Endothelial cell of umbilical vein (primary cell): ENCODE data around the gene SLC30A10. TPM values are rescaled to one million over a fixed set of nuclear protein-coding genes. Genes with fewer than 3 reads are reported as not detected.
"Not testable (repeated sequence)": the region's sequence is repeated elsewhere in the genome, so short reads cannot be mapped to it uniquely, and the experiment has no call there.

ENCODE experiments used
- BruUV-seq: library from RNA; stranded (reverse); fragments of 400-500 nt; replicated peaks from 2 replicates; lab custom pipeline; 2021; lab: Mats Ljungman, UMichigan
- CTCF ChIA-PET: fragments of 300-600, 350-600 bp; sonication (Branson Sonifier 250); formaldehyde crosslinking; loops from one replicate; lab custom pipeline; 2021; ENCODE audit warnings: antibody characterized with exemption, inconsistent platforms; lab: Charles Lee
- POLR2A ChIA-PET: fragments of 300-600, 350-600 bp; sonication (Branson Sonifier 250); formaldehyde crosslinking; loops from one replicate; lab custom pipeline; 2021; ENCODE audit warnings: antibody characterized with exemption, inconsistent platforms; lab: Charles Lee
- DNase-seq: peaks from one replicate; pipeline ENCODE4 v3.0.0-alpha.2; 2011; ENCODE audit warnings: low read depth, low spot score
- FAIRE-seq: peaks from 2 replicates; lab custom pipeline; 2011; peaks lifted over from hg19 to GRCh38; lab: Jason Lieb, UNC
- H2AFZ ChIP-seq: 2 replicates; pipeline ENCODE4 v1.6.0; 2012; ENCODE audit warnings: low read depth, low read length, control low read depth, inconsistent platforms
- H3K27ac ChIP-seq: 2 replicates; pipeline ENCODE4 v1.5.1; 2011; ENCODE audit warnings: low read depth, mild to moderate bottlenecking, control low read depth, low read length, moderate library complexity; ENCODE audit not compliant: insufficient read depth
- H3K27me3 ChIP-seq, 2 experiments: 2 replicates each; pipeline versions ENCODE4 v1.6.0 to v1.6.1; 2011; ENCODE audit warnings: low read length in 2 of 2, mixed read lengths in 1 of 2; ENCODE audit not compliant: control insufficient read depth in 2 of 2, insufficient read depth in 2 of 2
- H3K36me3 ChIP-seq, 2 experiments: 2 replicates in 1 of 2; 3 replicates in 1 of 2; pipeline ENCODE4 v1.5.1; 2011; ENCODE audit warnings: low read length in 2 of 2, mild to moderate bottlenecking in 1 of 2, moderate library complexity in 1 of 2; ENCODE audit not compliant: control insufficient read depth in 2 of 2, insufficient read depth in 2 of 2; ENCODE audit errors: extremely low read depth in 1 of 2
- H3K4me1 ChIP-seq: 3 replicates; pipeline ENCODE4 v1.5.1; 2011; ENCODE audit warnings: mild to moderate bottlenecking, low read length; ENCODE audit not compliant: control insufficient read depth, insufficient read depth; ENCODE audit errors: extremely low read depth
- H3K4me2 ChIP-seq: 2 replicates; pipeline ENCODE4 v1.6.1; 2011; ENCODE audit warnings: low read length, control low read depth, mixed read lengths; ENCODE audit not compliant: insufficient read depth
- H3K4me3 ChIP-seq, 3 experiments: fragments of 200-600 bp in 1 of 3; sonication (generic), shearing (Covaris generic) in 1 of 3; replicated peaks in 1 of 3; 2 replicates each; pipeline ENCODE4 v1.5.1; 2011 to 2016; ENCODE audit warnings: control low read depth in 3 of 3, low read length in 3 of 3, mild to moderate bottlenecking in 2 of 3, inconsistent platforms in 1 of 3, low read depth in 1 of 3, moderate library complexity in 1 of 3; ENCODE audit not compliant: insufficient read depth in 1 of 3
- H3K79me2 ChIP-seq: 2 replicates; pipeline ENCODE4 v1.6.0; 2012; ENCODE audit warnings: low read length, inconsistent platforms; ENCODE audit not compliant: control insufficient read depth, insufficient read depth
- H3K9ac ChIP-seq: replicated peaks from 2 replicates; pipeline ENCODE3; 2011; ENCODE audit warnings: low read length, control low read depth; ENCODE audit not compliant: insufficient read depth; ENCODE audit errors: extremely low read depth
- H3K9me1 ChIP-seq: replicated peaks from 3 replicates; pipeline ENCODE4 v1.6.0; 2011; ENCODE audit warnings: mild to moderate bottlenecking, low read length; ENCODE audit not compliant: control insufficient read depth, insufficient read depth; ENCODE audit errors: extremely low read depth
- H3K9me3 ChIP-seq: replicated peaks from 2 replicates; pipeline ENCODE4 v1.5.1; 2012; ENCODE audit warnings: low read length, inconsistent platforms; ENCODE audit not compliant: control insufficient read depth, insufficient read depth
- H4K20me1 ChIP-seq: replicated peaks from 2 replicates; pipeline ENCODE3; 2011; ENCODE audit warnings: mild to moderate bottlenecking, low read length; ENCODE audit not compliant: control insufficient read depth, insufficient read depth; ENCODE audit errors: extremely low read depth
- EZH2 ChIP-seq: IDR thresholded peaks from 2 replicates; pipeline ENCODE4 v1.6.1; 2012; ENCODE audit warnings: borderline replicate concordance, low read depth, mild to moderate bottlenecking, moderate library complexity, low read length, inconsistent platforms; ENCODE audit not compliant: severe bottlenecking
- FOS ChIP-seq: IDR thresholded peaks from 2 replicates; pipeline ENCODE4 v1.6.1; 2011; ENCODE audit warnings: mild to moderate bottlenecking, low read length, moderate library complexity, borderline replicate concordance; ENCODE audit not compliant: insufficient read depth
- GATA2 ChIP-seq: IDR thresholded peaks from 2 replicates; pipeline ENCODE4 v1.7.0; 2011; ENCODE audit warnings: low read depth, mild to moderate bottlenecking, moderate library complexity, mixed read lengths, low read length; ENCODE audit not compliant: insufficient read length, insufficient read depth
- JUN ChIP-seq: IDR thresholded peaks from 2 replicates; pipeline ENCODE4 v1.6.1; 2011; ENCODE audit warnings: borderline replicate concordance, low read depth; ENCODE audit not compliant: insufficient read length, insufficient read depth
- MYC ChIP-seq: IDR thresholded peaks from one replicate; pipeline ENCODE4 v1.6.1; 2011; ENCODE audit warnings: mild to moderate bottlenecking, low read depth, low read length
- POLR2A ChIP-seq: IDR thresholded peaks from 2 replicates; pipeline ENCODE4 v1.6.1; 2012; ENCODE audit warnings: low read depth, mild to moderate bottlenecking, control low read depth, low read length
- POLR2AphosphoS5 ChIP-seq: IDR thresholded peaks from 2 replicates; pipeline ENCODE4 v1.6.1; 2012; ENCODE audit warnings: low read depth, mild to moderate bottlenecking, control low read depth, low read length, moderate library complexity; ENCODE audit not compliant: insufficient read depth
- dilution Hi-C: fragments of 300-500 bp; cut with MboI; formaldehyde crosslinking; loops from one replicate; pipeline ENCODE4 v1.15.0; 2019; ENCODE audit warnings: low sequenced_read_pairs; ENCODE audit not compliant: extremely low pct_ligation_motif_present
- intact Hi-C: fragments of 100-400 bp; cut with micrococcal nuclease; formaldehyde crosslinking; loops from one replicate; pipeline ENCODE4 v1.10.0; 2022
- polyA plus RNA-seq, 4 experiments: library from polyadenylated mRNA; depleted of rRNA in 3 of 4; stranded (reverse) in 3 of 4; unstranded in 1 of 4; fragments of >200 nt; gene quantifications; 2 replicates each; pipeline versions ENCODE4 v1.2.1 to v1.2.3, GENCODE V29; 2011 to 2012; ENCODE audit warnings: missing spikeins in 1 of 4
- total RNA-seq: library from RNA; stranded (reverse); gene quantifications from 2 replicates; pipeline ENCODE4 v1.2.3, GENCODE V29; 2021
- TF ChIP-seq, protein P1 (sequence below), 2 donors: IDR thresholded peaks; 1 replicate in 1 of 2; 2 replicates in 1 of 2; pipeline ENCODE4 v1.5.1; 2011; ENCODE audit warnings: low read length in 2 of 2, mild to moderate bottlenecking in 2 of 2, moderate library complexity in 2 of 2, control low read depth in 1 of 2, inconsistent platforms in 1 of 2, low read depth in 1 of 2; ENCODE audit not compliant: insufficient read depth in 1 of 2; ENCODE audit errors: extremely low read depth in 1 of 2
- TF ChIP-seq, protein P2 (sequence below): IDR thresholded peaks from 2 replicates; pipeline ENCODE4 v1.6.1; 2011; ENCODE audit not compliant: insufficient read depth, insufficient read length

Gene SLC30A10
- total and polyA plus RNA-seq, 2 donors (not counting 3 experiments of a cell fraction or from before 2014, with no cell fraction given) = not detected

GRCh38 chr1:219875860-219876259, 52.5 kb downstream of the SLC30A10 start:
- no peaks in the 10 kb centered on the region for H3K79me2 ChIP-seq
- no peak overlapping the region for H2AFZ ChIP-seq
- no peak overlapping the region for H3K4me3 ChIP-seq
- H3K9me3 ChIP-seq = no peaks in the 10 kb centered on the region
- no TSS peak for BruUV-seq
- H3K27ac ChIP-seq = no peak overlapping the region
- H3K4me2 ChIP-seq = no peak overlapping the region
- dilution Hi-C loops = no loop called here
- no peaks in the 10 kb centered on the region for H3K36me3 ChIP-seq
- DNase-seq (no peak), FAIRE-seq (no peak)
- H3K27me3 ChIP-seq = peaks cover 0 to 2% of the 10 kb centered on the region in 2 experiments
- H3K4me1 ChIP-seq = no peaks in the 10 kb centered on the region
- H4K20me1 ChIP-seq = no peaks in the 10 kb centered on the region
- no peak overlapping the region for H3K9ac ChIP-seq
- TF ChIP-seq EZH2 (no peak), POLR2A (no peak), MYC (no peak), FOS (no peak), JUN (no peak), GATA2 (no peak), POLR2AphosphoS5 (no peak)
- TF ChIP-seq, protein P1, sequence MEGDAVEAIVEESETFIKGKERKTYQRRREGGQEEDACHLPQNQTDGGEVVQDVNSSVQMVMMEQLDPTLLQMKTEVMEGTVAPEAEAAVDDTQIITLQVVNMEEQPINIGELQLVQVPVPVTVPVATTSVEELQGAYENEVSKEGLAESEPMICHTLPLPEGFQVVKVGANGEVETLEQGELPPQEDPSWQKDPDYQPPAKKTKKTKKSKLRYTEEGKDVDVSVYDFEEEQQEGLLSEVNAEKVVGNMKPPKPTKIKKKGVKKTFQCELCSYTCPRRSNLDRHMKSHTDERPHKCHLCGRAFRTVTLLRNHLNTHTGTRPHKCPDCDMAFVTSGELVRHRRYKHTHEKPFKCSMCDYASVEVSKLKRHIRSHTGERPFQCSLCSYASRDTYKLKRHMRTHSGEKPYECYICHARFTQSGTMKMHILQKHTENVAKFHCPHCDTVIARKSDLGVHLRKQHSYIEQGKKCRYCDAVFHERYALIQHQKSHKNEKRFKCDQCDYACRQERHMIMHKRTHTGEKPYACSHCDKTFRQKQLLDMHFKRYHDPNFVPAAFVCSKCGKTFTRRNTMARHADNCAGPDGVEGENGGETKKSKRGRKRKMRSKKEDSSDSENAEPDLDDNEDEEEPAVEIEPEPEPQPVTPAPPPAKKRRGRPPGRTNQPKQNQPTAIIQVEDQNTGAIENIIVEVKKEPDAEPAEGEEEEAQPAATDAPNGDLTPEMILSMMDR (IDR thresholded peaks at IDR 0.05; ENCODE audit: extremely low read depth in 1 of 2, insufficient read depth in 1 of 2, low read depth in 1 of 2, low read length in 2 of 2) = no peak
- TF ChIP-seq, protein P2, sequence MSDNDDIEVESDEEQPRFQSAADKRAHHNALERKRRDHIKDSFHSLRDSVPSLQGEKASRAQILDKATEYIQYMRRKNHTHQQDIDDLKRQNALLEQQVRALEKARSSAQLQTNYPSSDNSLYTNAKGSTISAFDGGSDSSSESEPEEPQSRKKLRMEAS = no peak
- POLR2A ChIA-PET = no interaction called here
- CTCF ChIA-PET = no interaction called here
- intact Hi-C loops = no loop called here
- H3K9me1 ChIP-seq = no peaks in the 10 kb centered on the region

DNA sequence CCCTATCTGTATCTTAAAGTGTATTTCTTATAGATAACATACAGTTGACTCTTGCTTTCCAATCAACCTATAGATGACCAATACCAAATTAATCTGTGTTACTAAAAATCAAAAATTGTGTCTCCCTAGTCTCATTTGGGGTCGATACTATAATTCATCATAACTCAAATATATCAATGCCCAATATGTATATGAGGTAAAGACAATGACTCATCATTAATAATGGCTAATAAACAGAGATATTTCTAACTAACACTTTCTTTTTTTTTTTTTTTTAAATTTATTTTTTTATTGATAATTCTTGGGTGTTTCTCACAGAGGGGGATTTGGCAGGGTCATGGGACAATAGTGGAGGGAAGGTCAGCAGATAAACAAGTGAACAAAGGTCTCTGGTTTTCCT, 55.8 kb downstream of the SLC30A10 start:
- H3K79me2 ChIP-seq, H3K9me1 ChIP-seq, H3K27ac ChIP-seq, BruUV-seq, H3K9ac ChIP-seq, H4K20me1 ChIP-seq, H3K36me3 ChIP-seq, POLR2A ChIA-PET, FAIRE-seq, H2AFZ ChIP-seq, CTCF ChIA-PET, dilution Hi-C loops, H3K4me2 ChIP-seq, H3K9me3 ChIP-seq, H3K4me3 ChIP-seq, H3K27me3 ChIP-seq, intact Hi-C loops, DNase-seq, H3K4me1 ChIP-seq: not testable (repeated sequence)
